Astrocyte of the cerebellum (primary cell): Measurements from ENCODE around the gene KLC4.
A peak's percentile ranks its signal among the peaks of the same experiment; 100 is the strongest.

Experiments used
- DNase-seq: peaks from one replicate; pipeline ENCODE4 v3.0.0-alpha.2; 2011; ENCODE audit warnings: low read depth
- H3K4me3 ChIP-seq: 2 replicates; pipeline ENCODE4 v1.5.1; 2011; ENCODE audit warnings: mild to moderate bottlenecking, low read depth, low read length, moderate library complexity
- in situ Hi-C: cut with HindIII; loops from 2 replicates; pipeline ENCODE4 v1.10.0; 2017; ENCODE audit warnings: low sequenced_read_pairs
- TF ChIP-seq, protein P1 (sequence below): IDR thresholded peaks from 2 replicates; pipeline ENCODE4 v1.5.1; 2012; ENCODE audit warnings: low read length, low read depth, moderate library complexity, mild to moderate bottlenecking; ENCODE audit errors: missing control alignments

The KLC4 gene

DNA sequence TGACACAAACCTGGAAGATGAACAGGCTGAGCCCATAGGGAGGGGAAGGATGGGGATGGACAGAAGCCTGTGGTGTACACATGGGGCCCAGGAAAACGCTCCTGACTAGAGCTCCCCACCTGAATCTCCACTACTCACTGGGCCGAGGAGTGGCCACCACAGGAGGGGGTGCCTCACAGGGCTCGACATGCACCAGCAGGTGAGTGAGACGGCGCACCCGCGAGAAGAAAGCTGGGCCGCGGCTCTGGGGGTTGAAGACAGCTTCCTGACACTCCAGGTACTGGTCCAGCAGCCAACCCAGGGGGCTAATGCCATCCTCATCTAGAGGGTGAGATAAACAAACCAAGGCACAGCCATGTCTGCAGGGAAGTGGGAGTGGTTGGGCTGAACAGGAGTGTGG lies 16.1 kb upstream of the KLC4 start:
- no peak for DNase-seq
- TF ChIP-seq, protein P1, sequence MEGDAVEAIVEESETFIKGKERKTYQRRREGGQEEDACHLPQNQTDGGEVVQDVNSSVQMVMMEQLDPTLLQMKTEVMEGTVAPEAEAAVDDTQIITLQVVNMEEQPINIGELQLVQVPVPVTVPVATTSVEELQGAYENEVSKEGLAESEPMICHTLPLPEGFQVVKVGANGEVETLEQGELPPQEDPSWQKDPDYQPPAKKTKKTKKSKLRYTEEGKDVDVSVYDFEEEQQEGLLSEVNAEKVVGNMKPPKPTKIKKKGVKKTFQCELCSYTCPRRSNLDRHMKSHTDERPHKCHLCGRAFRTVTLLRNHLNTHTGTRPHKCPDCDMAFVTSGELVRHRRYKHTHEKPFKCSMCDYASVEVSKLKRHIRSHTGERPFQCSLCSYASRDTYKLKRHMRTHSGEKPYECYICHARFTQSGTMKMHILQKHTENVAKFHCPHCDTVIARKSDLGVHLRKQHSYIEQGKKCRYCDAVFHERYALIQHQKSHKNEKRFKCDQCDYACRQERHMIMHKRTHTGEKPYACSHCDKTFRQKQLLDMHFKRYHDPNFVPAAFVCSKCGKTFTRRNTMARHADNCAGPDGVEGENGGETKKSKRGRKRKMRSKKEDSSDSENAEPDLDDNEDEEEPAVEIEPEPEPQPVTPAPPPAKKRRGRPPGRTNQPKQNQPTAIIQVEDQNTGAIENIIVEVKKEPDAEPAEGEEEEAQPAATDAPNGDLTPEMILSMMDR = no peak
- in situ Hi-C loops = no loop called here
- no peak overlapping the region for H3K4me3 ChIP-seq

DNA sequence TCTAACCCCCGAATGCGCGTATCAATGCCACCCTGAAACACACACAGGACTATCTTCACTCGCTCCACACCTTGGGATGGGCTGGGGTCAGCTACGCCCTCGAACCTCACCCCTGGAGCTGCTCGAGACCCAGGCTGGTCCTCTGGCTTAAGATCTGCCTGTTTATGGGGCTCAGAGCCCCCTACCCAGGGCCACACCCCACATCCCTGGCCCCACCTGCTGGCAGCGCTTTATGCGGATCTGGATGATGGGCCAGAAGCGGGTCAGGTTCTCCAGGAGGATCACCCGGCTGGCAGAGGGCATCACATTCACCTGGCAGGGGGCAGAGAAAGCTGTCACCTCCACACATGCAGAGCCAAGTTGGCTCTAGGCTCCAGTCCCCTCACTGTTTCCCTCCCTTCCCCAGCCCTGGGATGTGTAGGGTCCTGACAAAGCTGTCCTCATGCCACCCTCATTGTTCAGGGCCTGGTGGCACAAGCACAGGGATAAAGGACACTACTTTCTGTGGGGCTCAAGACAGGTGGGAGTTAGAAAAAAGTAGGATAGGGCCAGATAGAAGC lies 14.0 kb upstream of the KLC4 start:
- TF ChIP-seq, protein P1 = no peak
- in situ Hi-C loops = no loop called here
- H3K4me3 ChIP-seq = no peak overlapping the region
- no peak for DNase-seq

DNA sequence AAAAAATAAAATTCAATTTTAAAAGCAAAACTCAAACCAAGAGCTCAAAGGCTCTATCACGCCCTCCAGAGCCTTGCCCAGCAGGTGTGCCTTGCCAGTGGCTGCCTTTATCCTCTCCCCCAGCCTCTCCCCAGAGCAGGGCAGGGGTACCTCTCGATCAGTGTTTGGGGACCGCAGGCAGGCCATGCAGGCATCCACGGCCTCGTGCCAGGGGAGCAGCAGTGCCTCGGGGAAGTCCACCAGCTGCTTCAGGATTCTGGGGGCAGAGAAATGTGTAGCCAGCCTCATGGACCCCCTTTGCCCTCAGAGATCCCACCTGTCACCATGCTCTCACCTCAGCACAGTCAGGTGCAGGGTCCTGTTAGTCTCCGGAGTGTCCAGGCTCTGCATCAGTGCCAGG lies 11.4 kb upstream of the KLC4 start:
- TF ChIP-seq, protein P1 = no peak
- in situ Hi-C loops = no loop called here
- no peak for DNase-seq
- H3K4me3 ChIP-seq = no peak overlapping the region

- H3K4me3 ChIP-seq = no peak overlapping the region
- in situ Hi-C loops = no loop called here
- DNase-seq = no peak
- TF ChIP-seq, protein P1 = no peak
These were observed 8.4 kb upstream of the KLC4 start for GRCh38 chr6:43050981-43051380.

GRCh38 chr6:43052225-43052841 lies 7.1 kb upstream of the KLC4 start:
- peak overlapping the region; percentile 85 for H3K4me3 ChIP-seq
- TF ChIP-seq, protein P1 = no peak
- no peak for DNase-seq
- in situ Hi-C loops = no loop called here

DNA sequence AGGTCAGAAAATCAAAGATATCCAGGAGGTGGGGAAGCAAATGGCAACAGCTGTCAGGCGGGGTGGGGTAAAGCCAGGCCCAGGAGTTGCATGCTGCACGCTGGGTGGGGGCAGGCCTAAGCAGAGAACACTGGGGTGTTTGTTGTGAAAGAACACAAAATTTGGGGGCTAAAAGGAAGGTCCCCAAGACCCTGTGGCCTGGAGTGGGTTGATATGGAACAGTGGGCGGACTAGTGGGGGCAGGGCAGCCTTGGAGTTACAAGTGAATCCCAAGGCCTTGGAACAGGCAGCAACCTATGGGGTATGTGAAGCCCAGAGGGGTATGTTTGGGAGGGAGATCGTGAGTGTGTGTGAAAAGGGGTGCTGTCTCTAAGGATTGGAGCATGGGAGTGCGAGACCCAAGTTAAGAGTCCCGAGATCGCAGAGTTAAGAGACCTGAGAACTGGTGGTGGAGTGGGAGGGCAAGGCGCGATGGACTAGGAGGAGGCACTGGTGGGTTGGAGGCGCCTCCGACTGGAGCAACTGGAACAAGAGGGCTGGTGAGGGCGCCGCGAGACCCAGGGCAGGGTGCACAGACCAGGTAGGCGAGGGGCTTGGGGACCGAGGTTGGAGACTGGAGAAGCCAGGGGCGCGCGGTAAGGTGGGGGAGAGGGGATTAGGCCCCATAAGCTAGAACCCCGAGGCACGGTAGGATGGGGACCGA lies 6.4 kb upstream of the KLC4 start:
- DNase-seq = no peak
- H3K4me3 ChIP-seq = peak overlapping the region; percentile 85
- in situ Hi-C loops = no loop called here
- TF ChIP-seq, protein P1 = no peak
